SK-N-SH treated with all-trans-retinoic acid at 6 μM for 48 hours (cell line): ENCODE results near the gene WBP11.

Experiments used
- ATAC-seq: fragments of 200-7000 bp; cut with Tn5 transposase; 3 replicates; pipeline ENCODE4 v1.9.1; 2020; ENCODE audit warnings: mild to moderate bottlenecking, moderate library complexity
- ARNTL ChIP-seq: fragments of 450-650 bp; formaldehyde crosslinking; IDR thresholded peaks from 2 replicates; pipeline ENCODE4 v1.5.0; 2020; ENCODE audit warnings: low read depth, mild to moderate bottlenecking, moderate library complexity, borderline replicate concordance
- BACH2 ChIP-seq: fragments of 250-450 bp; sonication (Bioruptor Pico); IDR thresholded peaks from 2 replicates; pipeline ENCODE4 v1.9.0; 2021; ENCODE audit warnings: mild to moderate bottlenecking, borderline replicate concordance
- CSDC2 ChIP-seq: fragments of 250-450 bp; sonication (Bioruptor Pico); IDR thresholded peaks from 2 replicates; pipeline ENCODE4 v1.5.0; 2020; ENCODE audit warnings: mild to moderate bottlenecking, moderate library complexity
- ESRRG ChIP-seq: fragments of 250-450 bp; sonication (Bioruptor Pico); IDR thresholded peaks from 2 replicates; pipeline ENCODE4 v1.6.1; 2021; ENCODE audit warnings: mild to moderate bottlenecking
- GLIS3 ChIP-seq: fragments of 250-450 bp; sonication (Bioruptor Pico); IDR thresholded peaks from 2 replicates; pipeline ENCODE4 v1.5.0; 2020; ENCODE audit warnings: mild to moderate bottlenecking, moderate library complexity
- ISL1 ChIP-seq: fragments of 250-450 bp; sonication (Bioruptor Pico); IDR thresholded peaks from 2 replicates; pipeline ENCODE4 v2.1.2; 2022; ENCODE audit warnings: mild to moderate bottlenecking, moderate library complexity
- OSR1 ChIP-seq: fragments of 250-450 bp; sonication (Bioruptor Pico); IDR thresholded peaks from 2 replicates; pipeline ENCODE4 v1.8.0; 2022; ENCODE audit warnings: moderate library complexity, mild to moderate bottlenecking, inconsistent platforms
- RARB ChIP-seq: fragments of 250-450 bp; sonication (Bioruptor Pico); IDR thresholded peaks from 2 replicates; pipeline ENCODE4 v1.8.0; 2021; ENCODE audit warnings: mild to moderate bottlenecking, moderate library complexity
- SNAI2 ChIP-seq: fragments of 250-450 bp; sonication (Bioruptor Pico); IDR thresholded peaks from 2 replicates; pipeline ENCODE4 v1.5.0; 2020; ENCODE audit warnings: mild to moderate bottlenecking, moderate library complexity
- TCF4 ChIP-seq: fragments of 250-450 bp; sonication (Bioruptor Pico); IDR thresholded peaks from 2 replicates; pipeline ENCODE4 v1.8.0; 2021; ENCODE audit warnings: mild to moderate bottlenecking, moderate library complexity, borderline replicate concordance
- TOX ChIP-seq: fragments of 250-450 bp; sonication (Bioruptor Pico); IDR thresholded peaks from 2 replicates; pipeline ENCODE4 v1.8.0; 2021; ENCODE audit warnings: mild to moderate bottlenecking, moderate library complexity, borderline replicate concordance
- ZC3H10 ChIP-seq: fragments of 250-450 bp; sonication (Bioruptor Pico); IDR thresholded peaks from 2 replicates; pipeline ENCODE4 v1.5.1; 2021; ENCODE audit warnings: mild to moderate bottlenecking, moderate library complexity
- ZFP3 ChIP-seq: fragments of 250-450 bp; sonication (Bioruptor Pico); IDR thresholded peaks from 2 replicates; pipeline ENCODE4 v1.5.0; 2020; ENCODE audit warnings: mild to moderate bottlenecking, moderate library complexity
- ZFP30 ChIP-seq: fragments of 450-650 bp; formaldehyde crosslinking; IDR thresholded peaks from 2 replicates; pipeline ENCODE4 v1.5.0; 2022; ENCODE audit warnings: mild to moderate bottlenecking, moderate library complexity
- ZNF565 ChIP-seq: fragments of 450-650 bp; formaldehyde crosslinking; conservative IDR thresholded peaks from 2 replicates; pipeline ENCODE4 v1.5.0; 2020; ENCODE audit warnings: low read depth, mild to moderate bottlenecking, moderate library complexity
- ZNF70 ChIP-seq: fragments of 450-650 bp; formaldehyde crosslinking; IDR thresholded peaks from 2 replicates; pipeline ENCODE4 v1.5.0; 2020; ENCODE audit warnings: mild to moderate bottlenecking, moderate library complexity
- ZNF8 ChIP-seq: fragments of 450-650 bp; formaldehyde crosslinking; IDR thresholded peaks from 2 replicates; pipeline ENCODE4 v1.5.0; 2020; ENCODE audit warnings: mild to moderate bottlenecking, moderate library complexity
- TF ChIP-seq, protein P1 (sequence below): fragments of 250-450 bp; sonication (Bioruptor Pico); IDR thresholded peaks from 2 replicates; pipeline ENCODE4 v1.8.0; 2021; ENCODE audit warnings: low read depth, mild to moderate bottlenecking, moderate library complexity, borderline replicate concordance
- TF ChIP-seq, protein P2 (sequence below): fragments of 250-450 bp; sonication (Bioruptor Pico); IDR thresholded peaks from 2 replicates; pipeline ENCODE4 v1.5.1; 2021; ENCODE audit warnings: mild to moderate bottlenecking, moderate library complexity
- TF ChIP-seq, protein P3 (sequence below): fragments of 250-450 bp; sonication (Bioruptor Pico); IDR thresholded peaks from 2 replicates; pipeline ENCODE4 v1.5.1; 2020; ENCODE audit warnings: low read depth, mild to moderate bottlenecking, moderate library complexity
- TF ChIP-seq, protein P4 (sequence below): fragments of 250-450 bp; sonication (Bioruptor Pico); IDR thresholded peaks from 2 replicates; pipeline ENCODE4 v1.8.0; 2020; ENCODE audit warnings: mild to moderate bottlenecking, moderate library complexity, borderline replicate concordance
- TF ChIP-seq, protein P5 (sequence below): fragments of 250-450 bp; sonication (Bioruptor Pico); IDR thresholded peaks from 2 replicates; pipeline ENCODE4 v1.5.0; 2020; ENCODE audit warnings: mild to moderate bottlenecking, moderate library complexity

The WBP11 gene

GRCh38 chr12:14850929-14851663, 47.8 kb upstream of the WBP11 start:
- ATAC-seq = no peak
- TF ChIP-seq ZC3H10 (CRISPR knock-in tag) (no peak), ISL1 (CRISPR knock-in tag) (no peak), CSDC2 (CRISPR knock-in tag) (no peak), ARNTL (CRISPR knock-in tag) (no peak), SNAI2 (CRISPR knock-in tag) (no peak), BACH2 (CRISPR knock-in tag) (no peak), RARB (no peak), TOX (CRISPR knock-in tag) (no peak), ESRRG (no peak), OSR1 (no peak), GLIS3 (CRISPR knock-in tag) (no peak), ZFP3 (no peak), ZFP30 (CRISPR knock-in tag) (no peak), ZNF8 (CRISPR knock-in tag) (no peak), ZNF70 (CRISPR knock-in tag) (no peak), ZNF565 (no peak)
- TF ChIP-seq, protein P1, sequence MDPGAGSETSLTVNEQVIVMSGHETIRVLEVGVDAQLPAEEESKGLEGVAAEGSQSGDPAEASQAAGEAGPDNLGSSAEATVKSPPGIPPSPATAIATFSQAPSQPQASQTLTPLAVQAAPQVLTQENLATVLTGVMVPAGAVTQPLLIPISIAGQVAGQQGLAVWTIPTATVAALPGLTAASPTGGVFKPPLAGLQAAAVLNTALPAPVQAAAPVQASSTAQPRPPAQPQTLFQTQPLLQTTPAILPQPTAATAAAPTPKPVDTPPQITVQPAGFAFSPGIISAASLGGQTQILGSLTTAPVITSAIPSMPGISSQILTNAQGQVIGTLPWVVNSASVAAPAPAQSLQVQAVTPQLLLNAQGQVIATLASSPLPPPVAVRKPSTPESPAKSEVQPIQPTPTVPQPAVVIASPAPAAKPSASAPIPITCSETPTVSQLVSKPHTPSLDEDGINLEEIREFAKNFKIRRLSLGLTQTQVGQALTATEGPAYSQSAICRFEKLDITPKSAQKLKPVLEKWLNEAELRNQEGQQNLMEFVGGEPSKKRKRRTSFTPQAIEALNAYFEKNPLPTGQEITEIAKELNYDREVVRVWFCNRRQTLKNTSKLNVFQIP (CRISPR knock-in tag) = no peak
- TF ChIP-seq, protein P2, sequence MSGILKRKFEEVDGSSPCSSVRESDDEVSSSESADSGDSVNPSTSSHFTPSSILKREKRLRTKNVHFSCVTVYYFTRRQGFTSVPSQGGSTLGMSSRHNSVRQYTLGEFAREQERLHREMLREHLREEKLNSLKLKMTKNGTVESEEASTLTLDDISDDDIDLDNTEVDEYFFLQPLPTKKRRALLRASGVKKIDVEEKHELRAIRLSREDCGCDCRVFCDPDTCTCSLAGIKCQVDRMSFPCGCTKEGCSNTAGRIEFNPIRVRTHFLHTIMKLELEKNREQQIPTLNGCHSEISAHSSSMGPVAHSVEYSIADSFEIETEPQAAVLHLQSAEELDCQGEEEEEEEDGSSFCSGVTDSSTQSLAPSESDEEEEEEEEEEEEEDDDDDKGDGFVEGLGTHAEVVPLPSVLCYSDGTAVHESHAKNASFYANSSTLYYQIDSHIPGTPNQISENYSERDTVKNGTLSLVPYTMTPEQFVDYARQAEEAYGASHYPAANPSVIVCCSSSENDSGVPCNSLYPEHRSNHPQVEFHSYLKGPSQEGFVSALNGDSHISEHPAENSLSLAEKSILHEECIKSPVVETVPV (CRISPR knock-in tag) = no peak
- TF ChIP-seq, protein P3, sequence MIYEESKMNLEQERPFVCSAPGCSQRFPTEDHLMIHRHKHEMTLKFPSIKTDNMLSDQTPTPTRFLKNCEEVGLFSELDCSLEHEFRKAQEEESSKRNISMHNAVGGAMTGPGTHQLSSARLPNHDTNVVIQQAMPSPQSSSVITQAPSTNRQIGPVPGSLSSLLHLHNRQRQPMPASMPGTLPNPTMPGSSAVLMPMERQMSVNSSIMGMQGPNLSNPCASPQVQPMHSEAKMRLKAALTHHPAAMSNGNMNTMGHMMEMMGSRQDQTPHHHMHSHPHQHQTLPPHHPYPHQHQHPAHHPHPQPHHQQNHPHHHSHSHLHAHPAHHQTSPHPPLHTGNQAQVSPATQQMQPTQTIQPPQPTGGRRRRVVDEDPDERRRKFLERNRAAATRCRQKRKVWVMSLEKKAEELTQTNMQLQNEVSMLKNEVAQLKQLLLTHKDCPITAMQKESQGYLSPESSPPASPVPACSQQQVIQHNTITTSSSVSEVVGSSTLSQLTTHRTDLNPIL = no peak
- TF ChIP-seq, protein P4, sequence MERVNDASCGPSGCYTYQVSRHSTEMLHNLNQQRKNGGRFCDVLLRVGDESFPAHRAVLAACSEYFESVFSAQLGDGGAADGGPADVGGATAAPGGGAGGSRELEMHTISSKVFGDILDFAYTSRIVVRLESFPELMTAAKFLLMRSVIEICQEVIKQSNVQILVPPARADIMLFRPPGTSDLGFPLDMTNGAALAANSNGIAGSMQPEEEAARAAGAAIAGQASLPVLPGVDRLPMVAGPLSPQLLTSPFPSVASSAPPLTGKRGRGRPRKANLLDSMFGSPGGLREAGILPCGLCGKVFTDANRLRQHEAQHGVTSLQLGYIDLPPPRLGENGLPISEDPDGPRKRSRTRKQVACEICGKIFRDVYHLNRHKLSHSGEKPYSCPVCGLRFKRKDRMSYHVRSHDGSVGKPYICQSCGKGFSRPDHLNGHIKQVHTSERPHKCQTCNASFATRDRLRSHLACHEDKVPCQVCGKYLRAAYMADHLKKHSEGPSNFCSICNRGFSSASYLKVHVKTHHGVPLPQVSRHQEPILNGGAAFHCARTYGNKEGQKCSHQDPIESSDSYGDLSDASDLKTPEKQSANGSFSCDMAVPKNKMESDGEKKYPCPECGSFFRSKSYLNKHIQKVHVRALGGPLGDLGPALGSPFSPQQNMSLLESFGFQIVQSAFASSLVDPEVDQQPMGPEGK (CRISPR knock-in tag) = no peak

DNA sequence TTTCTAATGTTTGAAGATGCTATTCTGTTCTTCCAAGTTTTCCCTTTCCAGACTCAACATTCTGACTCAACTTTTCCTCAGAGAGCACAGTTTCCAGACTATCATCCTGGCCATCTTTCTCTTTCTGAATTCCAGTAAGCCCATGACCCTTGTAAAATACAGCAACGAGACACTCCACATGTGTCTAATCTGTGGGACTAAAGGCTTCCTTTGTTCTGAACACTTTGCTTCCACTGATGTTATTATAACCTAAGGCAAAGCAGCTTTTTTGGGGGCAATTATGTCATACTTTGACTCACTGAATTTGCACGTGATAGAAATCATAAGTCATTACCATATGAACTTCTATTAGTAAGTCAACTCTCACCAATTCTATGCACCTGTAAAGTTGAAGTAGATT, 46.4 kb upstream of the WBP11 start:
- no peak for ATAC-seq
- TF ChIP-seq, protein P3 = peak; percentile 53; the same call in 1 of the 2 replicates
- TF ChIP-seq ZFP3 = no peak
- peak; percentile 37; the same call in 1 of the 2 replicates for TF ChIP-seq SNAI2 (CRISPR knock-in tag)
- TF ChIP-seq ZC3H10 (CRISPR knock-in tag) = no peak
- TF ChIP-seq, protein P5, sequence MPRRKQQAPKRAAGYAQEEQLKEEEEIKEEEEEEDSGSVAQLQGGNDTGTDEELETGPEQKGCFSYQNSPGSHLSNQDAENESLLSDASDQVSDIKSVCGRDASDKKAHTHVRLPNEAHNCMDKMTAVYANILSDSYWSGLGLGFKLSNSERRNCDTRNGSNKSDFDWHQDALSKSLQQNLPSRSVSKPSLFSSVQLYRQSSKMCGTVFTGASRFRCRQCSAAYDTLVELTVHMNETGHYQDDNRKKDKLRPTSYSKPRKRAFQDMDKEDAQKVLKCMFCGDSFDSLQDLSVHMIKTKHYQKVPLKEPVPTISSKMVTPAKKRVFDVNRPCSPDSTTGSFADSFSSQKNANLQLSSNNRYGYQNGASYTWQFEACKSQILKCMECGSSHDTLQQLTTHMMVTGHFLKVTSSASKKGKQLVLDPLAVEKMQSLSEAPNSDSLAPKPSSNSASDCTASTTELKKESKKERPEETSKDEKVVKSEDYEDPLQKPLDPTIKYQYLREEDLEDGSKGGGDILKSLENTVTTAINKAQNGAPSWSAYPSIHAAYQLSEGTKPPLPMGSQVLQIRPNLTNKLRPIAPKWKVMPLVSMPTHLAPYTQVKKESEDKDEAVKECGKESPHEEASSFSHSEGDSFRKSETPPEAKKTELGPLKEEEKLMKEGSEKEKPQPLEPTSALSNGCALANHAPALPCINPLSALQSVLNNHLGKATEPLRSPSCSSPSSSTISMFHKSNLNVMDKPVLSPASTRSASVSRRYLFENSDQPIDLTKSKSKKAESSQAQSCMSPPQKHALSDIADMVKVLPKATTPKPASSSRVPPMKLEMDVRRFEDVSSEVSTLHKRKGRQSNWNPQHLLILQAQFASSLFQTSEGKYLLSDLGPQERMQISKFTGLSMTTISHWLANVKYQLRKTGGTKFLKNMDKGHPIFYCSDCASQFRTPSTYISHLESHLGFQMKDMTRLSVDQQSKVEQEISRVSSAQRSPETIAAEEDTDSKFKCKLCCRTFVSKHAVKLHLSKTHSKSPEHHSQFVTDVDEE (CRISPR knock-in tag) = no peak
- TF ChIP-seq GLIS3 (CRISPR knock-in tag) = no peak
- TF ChIP-seq ISL1 (CRISPR knock-in tag) = peak; percentile 70
- no peak for TF ChIP-seq ARNTL (CRISPR knock-in tag)
- no peak for TF ChIP-seq ZNF565
- no peak for TF ChIP-seq TCF4 (CRISPR knock-in tag)
- TF ChIP-seq ZNF8 (CRISPR knock-in tag) = no peak
